Hematopoietic multipotent progenitor cell treated with erythropoietin and hydrocortisone succinate and interleukin-3 and kit ligand, for 4 days (in vitro differentiated cells): Measurements from ENCODE around the gene FBXW10.
"Not testable (repeated sequence)": the region's sequence is repeated elsewhere in the genome, so short reads cannot be mapped to it uniquely, and the experiment has no call there.

Source experiments
- DNase-seq: peaks from one replicate; pipeline ENCODE4 v3.0.0-alpha.2; 2015

The FBXW10 gene, protein sequence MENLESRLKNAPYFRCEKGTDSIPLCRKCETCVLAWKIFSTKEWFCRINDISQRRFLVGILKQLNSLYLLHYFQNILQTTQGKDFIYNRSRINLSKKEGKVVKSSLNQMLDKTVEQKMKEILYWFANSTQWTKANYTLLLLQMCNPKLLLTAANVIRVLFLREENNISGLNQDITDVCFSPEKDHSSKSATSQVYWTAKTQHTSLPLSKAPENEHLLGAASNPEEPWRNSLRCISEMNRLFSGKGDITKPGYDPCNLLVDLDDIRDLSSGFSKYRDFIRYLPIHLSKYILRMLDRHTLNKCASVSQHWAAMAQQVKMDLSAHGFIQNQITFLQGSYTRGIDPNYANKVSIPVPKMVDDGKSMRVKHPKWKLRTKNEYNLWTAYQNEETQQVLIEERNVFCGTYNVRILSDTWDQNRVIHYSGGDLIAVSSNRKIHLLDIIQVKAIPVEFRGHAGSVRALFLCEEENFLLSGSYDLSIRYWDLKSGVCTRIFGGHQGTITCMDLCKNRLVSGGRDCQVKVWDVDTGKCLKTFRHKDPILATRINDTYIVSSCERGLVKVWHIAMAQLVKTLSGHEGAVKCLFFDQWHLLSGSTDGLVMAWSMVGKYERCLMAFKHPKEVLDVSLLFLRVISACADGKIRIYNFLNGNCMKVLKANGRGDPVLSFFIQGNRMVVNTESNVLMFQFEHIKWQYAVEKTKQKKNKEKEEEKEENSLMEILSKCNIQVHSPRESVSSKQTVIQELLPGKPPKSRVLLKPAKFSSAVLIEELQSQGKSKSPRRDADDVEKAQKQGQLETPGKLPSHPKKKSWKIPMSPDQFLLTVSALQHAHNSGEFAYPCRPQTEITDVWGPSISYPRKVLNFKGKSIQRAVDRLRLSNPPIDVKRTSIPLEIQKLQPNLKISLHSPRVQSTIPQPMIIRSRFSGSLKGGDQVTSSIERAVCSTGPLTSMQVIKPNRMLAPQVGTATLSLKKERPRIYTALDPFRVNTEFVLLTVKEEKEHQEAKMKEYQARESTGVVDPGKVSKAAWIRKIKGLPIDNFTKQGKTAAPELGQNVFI

DNA sequence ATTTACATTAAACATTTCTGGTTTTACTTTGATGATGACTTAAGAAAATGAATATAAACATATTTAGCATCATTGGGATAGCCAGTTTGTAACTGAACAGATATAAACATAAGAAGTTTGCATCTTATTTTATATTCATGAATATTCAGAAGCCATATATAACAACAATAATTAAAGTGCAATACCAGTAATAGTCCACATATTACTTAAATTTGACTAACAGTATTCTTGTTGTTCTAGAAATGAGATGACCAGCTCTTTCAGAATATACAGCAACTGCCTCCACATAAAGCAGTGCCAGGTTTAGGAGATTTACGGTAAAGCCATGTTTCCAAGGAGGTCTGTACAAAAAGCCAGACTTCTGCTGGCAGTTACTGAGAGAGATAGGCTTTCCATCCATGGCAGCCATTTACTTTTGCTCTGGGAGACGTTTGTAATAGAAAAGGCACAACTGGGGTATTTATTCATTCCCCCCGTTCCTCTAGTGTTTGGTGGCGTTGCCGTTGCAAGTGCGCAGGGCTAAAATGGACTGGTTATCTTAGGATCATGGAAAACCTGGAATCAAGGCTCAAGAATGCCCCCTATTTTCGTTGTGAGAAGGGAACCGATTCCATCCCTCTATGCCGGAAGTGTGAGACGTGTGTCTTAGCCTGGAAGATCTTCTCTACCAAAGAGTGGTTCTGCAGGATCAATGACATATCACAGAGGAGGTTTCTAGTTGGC, at the start of gene FBXW10:
Gene FBXW10, plus strand, starts transcription at position 356 of the 723 bp plus-strand sequence. Its CDS starts 191 bp downstream, at position 547.
- DNase-seq, result not testable (repeated sequence)

DNA sequence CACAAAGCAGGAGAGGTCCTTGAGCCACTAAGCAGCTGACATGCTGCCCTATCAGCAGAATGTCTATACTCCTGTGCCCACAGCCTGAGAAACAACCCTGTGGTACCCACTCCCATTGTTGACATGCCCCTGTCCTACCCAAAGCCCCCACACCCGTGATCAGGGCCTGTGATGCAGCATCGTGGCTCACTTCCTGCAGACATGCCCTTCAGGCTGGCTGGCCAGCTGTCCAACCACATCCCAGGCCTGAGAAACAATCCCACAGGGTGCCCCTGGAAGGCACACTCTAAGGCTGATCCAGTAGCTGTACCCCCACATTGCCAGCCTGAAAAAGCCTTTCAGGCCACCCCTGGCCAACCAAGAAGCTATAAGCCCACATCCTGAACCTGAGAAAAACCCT, 48.7 kb upstream of the FBXW10 start:
- not testable (repeated sequence) for DNase-seq

DNA sequence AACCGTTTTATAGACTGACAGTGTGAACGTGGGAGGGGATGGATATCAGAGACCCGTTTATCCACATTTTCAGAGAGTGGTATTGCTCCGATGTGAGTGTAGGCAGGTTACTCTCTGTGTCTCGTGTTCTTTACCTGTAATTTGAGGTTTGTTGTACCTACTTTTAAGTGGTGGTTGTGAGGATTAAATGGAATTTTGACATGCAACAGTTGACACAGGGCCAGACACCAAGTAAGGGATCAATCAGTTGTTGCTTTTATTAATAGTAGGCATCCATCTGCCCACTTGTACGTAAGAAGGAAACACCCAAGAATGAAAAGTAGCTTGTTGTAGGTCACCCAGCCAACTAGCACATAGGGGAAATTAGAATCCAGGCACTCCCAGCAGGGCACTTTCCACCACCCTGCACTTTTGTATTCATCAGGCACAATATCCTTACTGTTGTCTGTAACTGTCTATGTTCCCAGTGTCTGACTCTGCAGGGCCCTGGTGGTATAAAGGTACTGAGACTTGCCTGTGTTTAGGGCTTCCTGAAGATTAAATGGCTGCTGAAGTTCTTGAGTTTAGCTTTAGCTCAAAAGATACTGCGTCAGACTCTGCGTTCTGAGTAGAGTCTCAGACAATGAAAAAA, 45.3 kb upstream of the FBXW10 start:
- DNase-seq, result not testable (repeated sequence)

DNA sequence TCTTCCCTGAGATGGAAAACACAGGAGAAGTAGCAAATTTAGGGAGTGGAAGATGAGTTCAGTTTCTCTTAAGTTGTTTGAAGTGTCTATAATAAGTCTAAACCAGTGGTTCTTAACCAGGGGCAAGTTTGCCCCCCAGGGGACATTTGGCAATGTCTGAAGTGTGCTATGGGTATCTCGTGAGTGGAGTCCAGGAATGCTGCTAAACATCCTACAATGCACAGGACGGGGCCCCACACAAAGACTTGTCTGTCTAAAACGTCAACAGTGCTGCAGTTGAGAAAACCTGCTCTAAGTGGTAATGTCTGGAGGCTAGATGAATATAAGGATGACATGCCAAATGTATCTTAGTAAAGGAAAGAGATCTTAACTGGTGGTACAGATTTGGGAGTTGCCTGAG, 37.9 kb upstream of the FBXW10 start:
- DNase-seq, result not testable (repeated sequence)

DNA sequence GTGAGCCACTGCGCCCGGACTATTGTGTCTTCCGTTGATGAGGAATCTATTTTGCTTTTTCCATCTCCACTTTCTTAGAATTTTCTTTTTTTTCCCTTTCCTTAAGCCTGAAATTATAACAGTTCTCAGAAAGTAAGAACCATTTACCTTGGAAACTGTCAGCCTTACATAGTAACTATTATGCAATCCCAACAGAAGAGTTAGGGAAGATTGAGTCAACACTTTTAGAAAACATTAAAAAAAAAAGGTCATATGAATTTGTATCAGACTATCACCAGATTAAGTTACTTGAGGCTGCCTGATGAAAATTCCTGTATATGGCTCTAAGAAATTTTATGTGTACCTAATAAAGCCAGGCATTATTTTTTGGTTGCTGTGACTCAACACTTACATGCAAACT, 35.6 kb upstream of the FBXW10 start:
- not testable (repeated sequence) for DNase-seq

DNA sequence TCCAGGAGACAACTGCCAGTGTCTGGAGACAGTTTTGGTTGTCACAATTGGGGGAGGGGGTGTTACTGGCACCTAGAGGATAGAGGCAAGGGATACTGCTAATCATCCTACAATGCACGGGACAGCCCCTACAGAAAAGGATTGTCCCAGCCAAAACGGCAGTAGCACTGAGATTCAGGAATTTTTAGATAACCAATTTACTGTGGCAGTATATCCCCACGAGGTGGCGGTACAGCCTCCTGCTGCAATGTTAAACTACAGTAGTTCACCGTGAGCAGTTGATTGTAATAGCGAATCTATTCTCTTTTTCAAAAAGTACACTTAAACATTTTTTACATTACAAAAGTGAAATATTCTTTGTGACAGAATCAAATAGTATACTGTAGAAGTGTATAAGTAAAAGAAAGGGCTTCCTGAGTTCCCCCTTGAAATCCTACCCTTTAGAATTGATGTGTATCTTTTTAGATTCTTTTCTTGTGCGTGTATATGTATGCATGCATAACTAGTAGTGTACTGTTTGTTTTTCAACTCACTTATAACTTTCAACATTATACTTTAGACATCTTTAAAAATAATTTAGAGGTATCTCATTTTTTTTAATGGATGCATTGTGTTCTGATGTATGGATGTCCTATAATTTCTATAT, 31.4 kb upstream of the FBXW10 start:
- peak; percentile 77 for DNase-seq

DNA sequence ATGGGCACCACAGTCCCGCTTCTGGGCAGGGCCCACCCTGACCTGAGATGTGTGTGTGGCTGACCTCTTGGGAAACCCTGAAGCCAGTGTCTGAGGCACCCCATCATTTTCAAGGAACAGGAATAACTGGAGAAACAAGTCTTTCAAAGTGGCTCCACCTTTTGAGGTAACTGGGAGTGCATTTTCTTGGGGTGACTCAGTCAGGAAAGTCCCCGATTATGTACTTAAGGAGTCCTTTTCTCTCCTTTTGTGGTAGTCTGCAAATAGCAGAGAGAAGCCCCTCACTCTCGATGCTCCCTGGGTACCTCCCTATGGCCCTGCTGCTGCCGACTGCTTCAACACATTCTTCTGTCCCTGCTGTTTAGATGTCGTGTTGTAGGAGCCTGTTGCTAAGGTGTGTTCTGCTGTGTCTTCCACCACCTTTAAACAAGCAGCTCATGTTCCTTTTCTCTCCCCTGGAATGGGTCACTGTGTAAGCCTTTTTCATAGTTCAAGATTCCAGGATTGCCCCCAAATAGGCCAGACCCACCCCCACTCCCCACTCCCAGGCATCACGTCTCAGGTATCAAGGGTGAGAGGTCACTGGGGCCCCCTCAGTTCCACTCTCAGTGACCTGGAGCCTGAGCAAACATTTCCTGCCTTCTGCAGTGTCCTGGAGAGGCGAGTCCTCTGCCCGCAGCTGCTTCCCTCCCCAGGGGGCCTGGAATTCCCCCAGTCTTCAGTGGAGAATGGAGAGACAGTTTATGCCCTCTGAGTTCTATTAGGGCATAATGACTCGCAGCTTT, 25.0 kb upstream of the FBXW10 start:
- DNase-seq, result not testable (repeated sequence)

DNA sequence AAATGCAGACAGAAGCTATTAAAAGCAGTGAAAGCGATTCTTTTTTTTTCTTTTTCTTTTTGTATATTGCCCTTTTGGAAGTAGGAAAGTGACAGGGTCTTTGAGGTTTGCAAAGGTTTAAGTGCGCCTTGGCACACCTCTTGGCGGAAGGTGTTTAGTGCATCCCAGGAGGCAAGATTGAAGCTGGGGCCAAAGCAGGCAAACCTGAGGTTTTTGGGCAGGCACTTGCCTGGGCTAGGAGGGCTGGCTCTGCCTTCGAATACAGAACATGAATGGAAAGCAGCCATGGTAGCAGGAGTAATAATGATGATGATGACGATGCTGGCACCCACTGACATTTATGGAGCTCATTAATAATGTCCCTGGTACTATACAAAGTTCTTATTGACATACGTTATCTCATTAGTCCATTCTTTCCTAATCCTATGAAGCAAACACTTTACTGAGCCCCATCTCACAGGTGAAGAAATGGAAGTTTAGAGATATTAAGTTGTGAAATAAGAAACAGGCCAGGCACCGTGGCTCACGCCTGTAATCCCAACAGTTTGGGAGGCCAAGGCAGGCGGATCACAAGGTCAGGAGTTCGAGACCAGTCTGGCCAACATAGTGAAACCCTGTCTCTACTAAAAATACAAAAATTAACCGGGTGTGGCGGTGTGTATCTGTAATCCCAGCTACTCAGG, 24.3 kb upstream of the FBXW10 start:
- DNase-seq, result not testable (repeated sequence)

DNA sequence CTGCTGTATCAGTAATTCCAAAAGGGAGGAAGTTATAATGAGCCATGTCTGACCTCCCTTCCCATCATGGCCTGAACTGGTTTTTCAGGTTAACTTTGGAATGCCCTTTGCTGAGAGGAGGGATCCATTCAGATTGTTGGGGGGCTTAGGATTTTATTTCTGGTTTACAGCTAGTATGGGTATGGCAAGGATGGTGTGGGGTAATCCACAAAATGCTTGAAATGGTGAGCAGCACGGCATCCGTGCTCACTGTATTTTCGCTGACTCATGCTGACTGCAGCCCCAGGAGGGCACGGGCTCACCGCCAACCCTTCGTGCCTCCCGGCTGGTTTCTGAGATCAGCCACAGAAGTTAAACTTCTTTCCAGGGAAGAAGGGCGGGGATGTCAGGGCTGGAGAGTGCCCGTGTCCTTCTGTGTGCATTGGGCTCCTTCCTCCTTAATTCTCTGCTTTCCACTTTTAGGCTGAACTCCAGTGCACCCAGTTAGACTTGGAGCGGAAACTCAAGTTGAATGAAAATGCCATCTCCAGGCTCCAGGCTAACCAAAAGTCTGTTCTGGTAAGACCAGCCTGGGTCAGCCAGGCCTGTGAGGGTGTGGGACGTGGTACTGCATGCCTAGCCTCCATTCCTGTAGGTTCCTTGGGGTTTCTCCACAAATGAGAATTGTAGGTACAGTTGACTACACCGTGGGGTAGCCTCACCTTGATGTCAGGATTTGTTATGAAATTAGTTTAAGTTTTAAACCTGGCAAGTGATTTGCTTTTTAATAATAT, 21.9 kb upstream of the FBXW10 start:
- DNase-seq, result not testable (repeated sequence)

DNA sequence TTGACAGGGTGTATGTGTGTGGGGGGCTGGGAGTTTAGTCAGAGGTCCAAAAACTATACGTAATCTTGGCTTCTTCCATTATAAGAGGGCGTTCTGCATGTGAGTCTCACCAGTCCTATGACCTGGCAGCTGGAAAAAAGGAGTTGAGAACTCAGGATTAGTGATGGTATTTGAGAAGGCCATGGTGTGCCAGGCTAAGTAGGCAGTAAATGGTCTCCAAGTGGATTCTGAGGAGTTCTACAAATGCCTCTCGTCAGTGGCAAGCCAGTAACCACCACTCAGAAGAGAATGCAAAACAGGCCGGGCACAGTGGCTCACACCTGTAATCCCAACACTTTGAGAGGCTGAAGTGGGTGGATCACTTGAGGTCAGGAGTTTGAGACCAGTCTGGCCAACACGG, 21.2 kb upstream of the FBXW10 start:
- not testable (repeated sequence) for DNase-seq

DNA sequence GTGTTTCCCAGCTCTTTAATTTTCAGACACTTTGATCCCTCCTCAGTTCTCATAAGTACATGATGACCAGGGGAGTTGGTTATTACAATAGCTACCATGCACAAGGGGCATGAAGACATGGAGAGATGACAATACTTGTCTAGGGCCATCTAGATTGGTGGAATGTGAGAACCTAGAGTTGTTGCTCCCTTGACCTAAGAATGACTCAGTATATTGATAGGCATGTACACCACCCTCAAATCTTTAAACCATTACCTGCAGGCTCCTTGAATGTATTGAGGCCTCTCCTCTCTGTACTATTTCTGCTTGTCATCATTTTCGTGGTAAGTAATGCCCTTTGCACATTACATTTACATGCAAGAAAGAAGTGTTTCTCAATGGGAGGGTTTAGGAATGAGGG, 20.3 kb upstream of the FBXW10 start:
- DNase-seq, result not testable (repeated sequence)

DNA sequence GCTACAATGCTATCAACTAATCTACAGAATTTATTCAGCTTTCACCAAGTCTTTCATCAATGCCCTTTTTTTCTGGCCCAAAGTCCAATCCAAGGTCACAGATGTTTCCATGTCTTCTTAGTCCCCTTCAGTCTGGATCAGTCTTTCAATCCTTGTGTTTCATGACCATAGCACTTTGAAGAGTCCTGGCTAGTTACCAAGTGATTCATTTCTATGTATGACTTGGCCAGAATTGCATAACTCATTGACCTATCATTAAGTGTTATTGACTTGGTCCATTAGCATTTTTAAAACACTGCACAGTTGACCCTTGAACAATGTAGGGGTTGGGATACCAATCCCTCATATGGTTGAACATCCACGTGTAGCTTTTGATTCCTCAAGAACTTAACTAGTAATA, 11.4 kb upstream of the FBXW10 start:
- not testable (repeated sequence) for DNase-seq

DNA sequence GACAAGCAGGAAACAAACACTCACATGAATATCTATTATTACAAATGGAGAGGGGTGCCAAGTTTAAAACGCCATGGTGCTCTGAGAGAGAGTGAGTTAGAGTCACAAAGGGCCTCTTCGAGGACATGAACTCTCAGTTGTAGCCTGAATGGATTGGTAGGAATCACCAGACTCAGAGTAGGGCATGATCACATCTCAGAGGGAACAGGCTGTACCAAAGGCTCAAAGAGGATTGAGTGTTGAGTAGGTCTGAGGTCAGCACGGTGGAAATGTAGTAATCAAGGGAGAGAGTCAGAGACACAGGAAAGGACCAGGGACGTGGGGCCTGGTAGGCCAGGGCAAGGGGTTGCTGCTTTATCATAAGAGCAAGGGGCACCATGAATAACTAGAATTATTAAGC, 10.5 kb upstream of the FBXW10 start:
- DNase-seq, result not testable (repeated sequence)

DNA sequence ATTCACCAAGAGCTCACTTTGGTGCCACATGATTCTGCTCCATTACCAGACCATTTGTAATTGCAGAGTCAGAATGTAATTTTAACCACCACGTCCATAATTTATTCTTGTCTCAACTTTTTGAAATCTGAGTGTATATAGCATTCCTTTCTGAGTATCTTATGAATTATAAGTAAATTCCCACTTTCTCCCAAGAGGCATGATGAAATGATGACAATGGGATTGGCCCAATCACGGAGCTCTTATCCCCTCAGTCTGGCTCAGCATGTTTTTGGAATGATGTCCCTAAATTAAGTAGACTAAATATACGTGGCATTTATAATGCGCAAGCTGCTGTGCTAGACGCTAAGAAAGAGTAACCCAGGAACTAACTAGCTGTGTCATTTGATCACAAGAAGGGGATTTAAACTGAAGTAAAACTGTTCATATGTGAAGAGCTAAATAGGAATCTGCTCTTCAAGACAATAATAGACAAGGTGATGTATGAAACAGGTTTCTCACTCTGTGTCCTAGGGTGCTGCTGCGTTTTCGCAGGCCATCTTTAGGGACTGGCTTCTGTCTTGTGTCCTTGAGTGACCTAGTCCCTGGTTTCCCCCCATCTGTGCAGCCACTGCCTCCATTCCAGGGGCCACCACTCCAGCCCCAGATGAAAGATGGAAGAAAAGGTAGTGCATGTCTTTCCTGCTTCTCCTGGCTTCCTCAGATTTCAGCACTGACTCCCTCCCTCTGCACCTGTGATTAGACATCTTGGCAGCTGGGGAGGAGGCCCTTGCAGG, 4.0 kb upstream of the FBXW10 start:
- DNase-seq, result not testable (repeated sequence)

DNA sequence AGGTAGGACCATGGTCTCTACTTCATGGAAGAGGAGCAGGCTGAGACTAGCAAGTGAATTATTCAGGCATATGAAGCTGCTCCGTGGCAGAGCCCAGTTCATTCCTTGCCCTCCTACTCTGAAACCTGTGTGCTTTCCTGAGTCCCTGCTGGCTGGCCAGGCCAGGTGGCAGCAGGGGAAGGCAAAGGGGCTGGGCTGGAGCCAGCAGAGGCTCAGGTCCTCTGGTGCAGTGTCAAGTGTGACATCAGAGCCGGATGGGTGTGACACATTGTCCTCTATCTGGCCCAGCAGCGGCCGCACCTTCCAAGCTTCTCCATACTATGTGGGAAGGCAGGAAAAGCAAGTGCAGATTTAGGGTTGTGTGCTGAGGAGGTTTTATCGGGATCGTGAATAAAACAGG, 2.6 kb upstream of the FBXW10 start:
- DNase-seq, result not testable (repeated sequence)

DNA sequence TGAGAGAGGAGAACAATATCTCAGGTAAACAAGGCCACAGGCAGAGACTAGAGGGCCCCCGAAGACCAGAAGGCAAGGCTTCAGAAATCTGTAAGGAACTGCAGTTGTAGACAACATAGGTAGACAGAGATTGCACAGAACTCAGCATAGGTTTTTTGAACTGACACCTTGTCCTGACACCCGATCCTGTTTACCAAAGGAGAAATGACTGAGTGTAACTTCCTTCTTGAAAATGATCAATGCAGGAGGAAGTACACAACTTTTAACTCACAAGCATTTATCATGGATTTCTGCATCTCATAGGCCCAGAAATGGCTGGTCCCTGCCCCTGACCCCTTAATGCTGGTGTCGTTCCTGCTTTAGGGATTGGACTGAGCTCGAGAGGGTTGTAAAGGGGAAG, 872 bp downstream of the FBXW10 start:
- DNase-seq, result not testable (repeated sequence)

DNA sequence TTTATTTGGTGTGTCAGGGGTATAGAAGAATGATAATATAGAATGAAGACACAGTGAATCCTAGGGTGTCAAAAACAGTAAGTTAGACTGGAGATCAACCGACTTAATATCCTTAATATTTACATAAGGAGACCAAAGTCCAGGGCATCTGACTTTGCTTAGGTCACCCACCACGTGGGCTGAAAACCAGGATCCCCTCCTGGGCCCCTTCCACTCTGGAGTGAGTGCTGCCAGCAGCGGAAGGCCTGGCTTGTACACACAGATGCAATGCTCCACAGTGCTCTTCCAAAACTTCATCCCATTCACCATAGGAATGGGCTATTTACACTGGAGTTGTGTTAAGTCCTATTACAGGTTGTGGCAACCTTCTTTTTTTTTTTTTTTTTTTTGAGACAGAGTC, 2.7 kb downstream of the FBXW10 start:
- not testable (repeated sequence) for DNase-seq

DNA sequence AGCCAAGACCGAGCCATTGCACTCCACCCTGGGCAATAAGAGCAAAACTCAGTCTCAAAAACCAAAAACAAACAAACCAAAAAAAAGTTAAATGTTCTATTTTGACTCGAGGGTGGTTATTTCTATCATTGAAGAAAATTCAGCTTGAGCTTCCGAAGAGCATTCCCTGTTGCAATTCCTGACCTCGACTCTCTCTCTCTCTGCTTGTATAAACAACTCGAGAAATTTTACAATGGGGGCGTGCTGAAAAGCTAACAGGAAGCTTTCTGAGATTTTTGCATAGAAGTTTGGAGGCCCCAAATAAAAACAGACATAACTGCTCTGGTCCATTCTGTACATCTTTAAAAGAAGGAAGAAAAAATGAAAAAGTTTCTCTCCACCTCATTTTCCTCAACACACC, 3.6 kb downstream of the FBXW10 start:
- not testable (repeated sequence) for DNase-seq
